GM13976 (cell line): ENCODE measurements around the gene S1PR4.

Experiments
- DNase-seq: peaks from one replicate; pipeline ENCODE4 v3.0.0; 2012; ENCODE audit warnings: low spot score
- CTCF ChIP-seq: IDR thresholded peaks from 2 replicates; pipeline ENCODE4 v1.5.1; 2012; ENCODE audit warnings: borderline replicate concordance, mild to moderate bottlenecking; ENCODE audit not compliant: insufficient read depth; ENCODE audit errors: extremely low read depth, missing control alignments, control extremely low read depth
- in situ Hi-C: fragments of 300-500 bp; cut with MboI; formaldehyde crosslinking; loops from one replicate; pipeline ENCODE4 v1.12.0; 2022; ENCODE audit warnings: low sequenced_read_pairs, mixed read lengths, inconsistent platforms; ENCODE audit not compliant: unreplicated experiment

Gene S1PR4

GRCh38 chr19:3178377-3178972 lies at the start of gene S1PR4:
TSS of gene S1PR4 (plus strand) at chr19:3178769. CDS start at chr19:3178793, 24 bp downstream.
- DNase-seq = peak; percentile 83
- TF ChIP-seq CTCF = peak; percentile 14
- in situ Hi-C loops = no loop called here

GRCh38 chr19:3129112-3129511 lies 49.5 kb upstream of the S1PR4 start:
- TF ChIP-seq CTCF = peak; percentile 16
- in situ Hi-C loops = no loop called here
- no peak for DNase-seq

DNA sequence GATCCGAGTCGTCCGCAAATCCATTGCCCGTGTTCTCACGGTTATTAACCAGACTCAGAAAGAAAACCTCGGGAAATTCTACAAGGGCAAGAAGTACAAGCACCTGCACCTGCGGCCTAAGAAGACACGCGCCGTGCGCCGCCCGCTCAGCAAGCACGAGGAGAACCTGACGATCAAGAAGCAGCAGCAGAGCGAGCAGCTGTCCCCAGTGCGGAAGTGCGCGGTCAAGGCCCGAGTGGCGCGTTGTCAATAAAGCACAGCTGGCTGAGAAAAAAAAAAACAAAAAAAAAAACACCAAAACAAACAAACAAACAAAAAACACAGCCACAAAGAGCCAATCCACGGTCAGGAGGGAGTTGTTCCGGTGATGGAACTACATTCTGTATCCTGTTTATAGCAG lies 47.4 kb upstream of the S1PR4 start:
- DNase-seq = no peak
- TF ChIP-seq CTCF = no peak
- in situ Hi-C loops = no loop called here

GRCh38 chr19:3132971-3133792 lies 45.4 kb upstream of the S1PR4 start:
- peak; percentile 81 for DNase-seq
- no peak for TF ChIP-seq CTCF
- in situ Hi-C loops = no loop called here

DNA sequence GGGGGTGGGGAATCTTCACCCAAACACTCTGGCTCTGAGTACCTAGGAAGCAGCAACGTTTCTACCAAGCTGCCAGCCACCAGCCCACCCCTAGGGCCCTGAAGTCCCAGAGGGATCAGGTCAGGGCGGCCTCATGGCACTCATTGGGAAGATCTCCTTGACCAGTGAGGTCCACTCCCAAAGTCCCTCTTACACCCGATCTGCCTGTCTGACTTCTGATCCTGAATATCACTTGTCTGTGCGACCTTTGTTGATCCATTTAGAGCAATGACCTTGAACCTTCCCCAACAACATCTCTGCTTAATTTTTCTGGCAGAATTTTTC lies 44.8 kb upstream of the S1PR4 start:
- no peak for TF ChIP-seq CTCF
- in situ Hi-C loops = no loop called here
- DNase-seq = no peak

DNA sequence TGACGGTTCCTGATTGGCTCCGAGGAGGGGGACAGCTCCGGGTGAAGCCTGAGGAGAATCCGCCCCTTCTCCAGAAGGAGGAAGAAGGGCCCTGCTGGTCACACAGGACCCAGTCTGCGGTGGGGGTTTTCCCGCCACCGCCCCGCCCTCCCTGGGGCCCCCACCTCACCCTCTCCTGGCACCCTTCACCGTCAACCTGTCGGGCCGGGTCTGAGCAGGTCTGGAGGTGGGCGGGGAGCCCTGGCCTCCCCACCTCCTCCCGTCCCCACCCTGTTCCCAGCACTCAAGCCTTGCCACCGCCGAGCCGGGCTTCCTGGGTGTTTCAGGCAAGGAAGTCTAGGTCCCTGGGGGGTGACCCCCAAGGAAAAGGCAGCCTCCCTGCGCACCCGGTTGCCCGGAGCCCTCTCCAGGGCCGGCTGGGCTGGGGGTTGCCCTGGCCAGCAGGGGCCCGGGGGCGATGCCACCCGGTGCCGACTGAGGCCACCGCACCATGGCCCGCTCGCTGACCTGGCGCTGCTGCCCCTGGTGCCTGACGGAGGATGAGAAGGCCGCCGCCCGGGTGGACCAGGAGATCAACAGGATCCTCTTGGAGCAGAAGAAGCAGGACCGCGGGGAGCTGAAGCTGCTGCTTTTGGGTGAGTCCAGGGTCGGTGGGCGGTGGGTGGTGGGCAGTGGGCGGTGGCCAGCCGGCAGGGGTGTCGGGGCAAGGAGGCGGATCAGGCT lies 42.4 kb upstream of the S1PR4 start, which contains the start of gene GNA15:
Gene GNA15, plus strand, starts transcription at position 73 of the 723 bp plus-strand sequence. Its CDS starts 418 bp downstream, at position 491.
- in situ Hi-C loops = no loop called here
- DNase-seq = peak; percentile 77
- no peak for TF ChIP-seq CTCF
